ENCODE results near the gene TRMT44. TPM values are rescaled to one million over a fixed set of nuclear protein-coding genes. Genes with fewer than 3 reads are reported as not detected.

TRMT44 gene
- total RNA-seq, 2 donors from 2014 or later, result 26.7 TPM

DNA sequence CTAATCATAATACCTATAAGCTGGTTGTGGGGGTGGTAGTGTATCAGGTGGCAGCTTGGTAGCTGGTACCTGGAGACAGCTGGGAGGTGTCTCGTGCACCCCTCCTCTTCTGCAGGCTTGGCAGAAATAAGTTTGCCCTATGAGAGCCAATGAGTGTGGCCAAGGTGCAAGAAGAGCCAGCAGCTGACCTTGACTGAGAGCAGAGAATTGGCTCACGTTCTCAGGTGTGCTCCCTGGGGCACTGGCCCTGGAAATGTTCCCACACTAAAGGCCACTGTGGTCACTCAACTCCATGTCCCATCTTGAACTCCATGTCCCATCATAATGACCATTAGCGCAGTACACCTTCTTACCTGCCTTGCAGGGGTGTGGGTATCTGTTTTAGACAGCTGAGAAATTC lies 13.4 kb downstream of the TRMT44 start:
- ATAC-seq (replicated peaks in 1 of 2) (no peak), DNase-seq (no peak)
- H3K27ac Mint-ChIP-seq, result no peak overlapping the region
- no peaks in the 10 kb centered on the region for H3K9me3 Mint-ChIP-seq
- H3K36me3 Mint-ChIP-seq (ENCODE audit: insufficient read depth in 2 of 2), result peaks cover 1 to 13% of the 10 kb centered on the region in 2 donors
- no peak overlapping the region for H3K4me3 Mint-ChIP-seq
- H3K27me3 Mint-ChIP-seq (ENCODE audit: low read depth), result no peaks in the 10 kb centered on the region
- no peaks in the 10 kb centered on the region for H3K4me1 Mint-ChIP-seq (ENCODE audit: low read depth)

DNA sequence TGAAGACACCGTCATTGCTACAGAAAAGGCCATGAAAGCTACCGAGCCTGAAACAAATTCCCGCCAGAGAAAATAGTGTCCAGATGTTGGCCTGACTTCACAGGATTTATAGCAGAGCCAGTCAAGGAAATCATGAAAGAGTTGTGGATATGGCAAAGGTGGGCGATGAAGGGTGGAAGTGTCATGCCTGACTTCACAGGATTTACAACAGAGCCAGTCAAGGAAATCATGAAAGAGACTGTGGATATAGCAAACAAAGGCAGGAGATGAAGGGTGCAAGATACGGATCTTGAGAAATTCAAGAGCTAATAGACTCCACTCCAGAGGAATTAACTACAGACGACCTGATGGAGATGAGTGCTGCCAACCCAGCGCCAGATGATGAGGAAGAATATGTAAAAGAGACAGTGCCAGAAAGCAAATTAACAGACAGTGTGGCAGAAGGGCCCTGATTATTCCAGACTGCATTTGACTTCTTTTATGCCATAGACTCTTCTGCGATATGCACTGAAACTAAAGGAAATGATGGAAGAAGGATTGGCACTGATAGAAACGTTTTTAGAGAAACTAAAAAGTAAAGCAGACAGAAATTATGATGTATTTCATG lies 17.2 kb downstream of the TRMT44 start:
- H3K9me3 Mint-ChIP-seq, result no peaks in the 10 kb centered on the region
- no peak overlapping the region for H3K4me3 Mint-ChIP-seq
- no peak for ATAC-seq (replicated peaks in 1 of 2)
- no peaks in the 10 kb centered on the region for H3K4me1 Mint-ChIP-seq (ENCODE audit: low read depth)
- no peak overlapping the region for H3K27ac Mint-ChIP-seq
- no peak for DNase-seq
- no peaks in the 10 kb centered on the region for H3K27me3 Mint-ChIP-seq (ENCODE audit: low read depth)
- peaks cover 1 to 7% of the 10 kb centered on the region in 2 donors for H3K36me3 Mint-ChIP-seq (ENCODE audit: insufficient read depth in 2 of 2)

DNA sequence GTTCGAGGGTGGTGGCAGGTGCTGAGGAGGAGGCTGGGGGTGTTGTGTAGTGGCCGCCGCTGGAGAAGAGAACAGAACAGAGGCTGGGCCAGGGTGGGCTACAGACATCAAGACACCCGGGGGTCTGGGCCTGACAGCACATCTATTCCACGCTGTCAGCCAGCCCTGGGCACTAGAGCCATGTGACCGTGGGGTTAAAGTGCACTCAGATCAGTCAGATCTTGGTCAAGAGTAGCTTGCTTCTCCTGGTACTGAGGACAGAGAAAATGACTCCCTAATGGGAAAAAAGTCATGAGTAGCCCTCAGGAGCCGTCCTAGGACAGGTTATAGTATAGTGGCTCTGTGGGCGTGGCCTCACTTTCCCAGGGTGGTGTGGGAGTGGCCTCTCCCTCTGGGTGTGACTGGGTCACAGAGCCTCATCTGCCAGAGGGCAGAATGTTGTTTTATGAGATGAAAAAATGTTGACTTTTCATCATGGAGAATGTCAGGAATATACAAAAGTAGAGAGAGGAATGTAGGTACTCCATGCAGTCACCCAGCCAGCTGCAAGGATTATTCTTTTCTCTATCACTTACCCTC lies 19.4 kb downstream of the TRMT44 start:
- H3K36me3 Mint-ChIP-seq (ENCODE audit: insufficient read depth in 2 of 2), result peaks cover 0 to 7% of the 10 kb centered on the region in 2 donors
- H3K4me3 Mint-ChIP-seq, result no peak overlapping the region
- H3K9me3 Mint-ChIP-seq, result no peaks in the 10 kb centered on the region
- no peaks in the 10 kb centered on the region for H3K27me3 Mint-ChIP-seq (ENCODE audit: low read depth)
- ATAC-seq (replicated peaks in 1 of 2) (no peak), DNase-seq (no peak)
- H3K4me1 Mint-ChIP-seq (ENCODE audit: low read depth), result no peaks in the 10 kb centered on the region
- H3K27ac Mint-ChIP-seq, result no peak overlapping the region

DNA sequence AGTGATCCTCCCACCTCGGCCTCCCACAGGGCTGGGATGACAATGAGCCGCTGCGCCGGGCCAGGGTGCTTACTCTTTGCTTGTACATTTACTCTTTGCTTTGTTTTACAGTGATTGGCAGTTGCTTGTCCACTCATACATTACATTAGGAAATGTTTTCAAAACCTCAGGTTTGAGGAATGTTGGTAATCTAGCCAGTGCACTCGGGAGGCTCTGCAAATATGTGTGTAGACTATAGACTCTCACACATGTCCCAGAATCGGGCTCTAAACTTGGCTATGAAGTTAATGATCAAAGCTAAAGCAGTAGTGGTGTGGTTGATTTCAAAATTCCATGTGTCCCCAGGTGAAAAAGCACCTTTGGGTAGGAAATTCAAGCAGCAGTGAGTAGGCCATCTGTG lies 20.5 kb downstream of the TRMT44 start:
- no peak overlapping the region for H3K4me3 Mint-ChIP-seq
- H3K9me3 Mint-ChIP-seq, result no peaks in the 10 kb centered on the region
- H3K36me3 Mint-ChIP-seq (ENCODE audit: insufficient read depth in 2 of 2), result peaks cover 2 to 7% of the 10 kb centered on the region in 2 donors
- ATAC-seq (replicated peaks in 1 of 2) (no peak), DNase-seq (no peak)
- H3K4me1 Mint-ChIP-seq (ENCODE audit: low read depth), result no peaks in the 10 kb centered on the region
- no peak overlapping the region for H3K27ac Mint-ChIP-seq
- no peaks in the 10 kb centered on the region for H3K27me3 Mint-ChIP-seq (ENCODE audit: low read depth)

DNA sequence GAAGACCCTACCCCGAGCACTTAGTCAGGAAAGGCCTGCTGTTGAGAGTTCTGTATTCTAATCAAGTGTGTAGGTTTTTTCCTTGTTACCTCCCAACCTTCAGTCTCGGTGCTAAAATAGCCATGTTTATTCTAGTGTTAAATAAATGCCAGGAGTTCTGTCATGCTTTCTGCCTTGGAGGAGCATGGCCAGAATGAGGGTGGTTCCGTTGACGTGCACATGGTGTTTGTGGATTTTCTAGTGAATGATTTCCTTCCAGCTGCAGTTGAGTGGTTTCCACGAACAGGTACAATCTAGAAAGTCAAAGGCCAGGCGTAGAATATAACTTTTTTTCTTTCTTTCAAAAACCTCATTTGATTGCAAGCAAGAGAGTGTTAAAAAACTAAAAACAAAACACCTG lies 21.0 kb downstream of the TRMT44 start:
- no peaks in the 10 kb centered on the region for H3K9me3 Mint-ChIP-seq
- H3K36me3 Mint-ChIP-seq (ENCODE audit: insufficient read depth in 2 of 2), result peaks cover 2 to 4% of the 10 kb centered on the region in 2 donors
- ATAC-seq (replicated peaks in 1 of 2) (no peak), DNase-seq (no peak)
- no peak overlapping the region for H3K27ac Mint-ChIP-seq
- H3K27me3 Mint-ChIP-seq (ENCODE audit: low read depth), result no peaks in the 10 kb centered on the region
- H3K4me3 Mint-ChIP-seq, result no peak overlapping the region
- H3K4me1 Mint-ChIP-seq (ENCODE audit: low read depth), result no peaks in the 10 kb centered on the region

DNA sequence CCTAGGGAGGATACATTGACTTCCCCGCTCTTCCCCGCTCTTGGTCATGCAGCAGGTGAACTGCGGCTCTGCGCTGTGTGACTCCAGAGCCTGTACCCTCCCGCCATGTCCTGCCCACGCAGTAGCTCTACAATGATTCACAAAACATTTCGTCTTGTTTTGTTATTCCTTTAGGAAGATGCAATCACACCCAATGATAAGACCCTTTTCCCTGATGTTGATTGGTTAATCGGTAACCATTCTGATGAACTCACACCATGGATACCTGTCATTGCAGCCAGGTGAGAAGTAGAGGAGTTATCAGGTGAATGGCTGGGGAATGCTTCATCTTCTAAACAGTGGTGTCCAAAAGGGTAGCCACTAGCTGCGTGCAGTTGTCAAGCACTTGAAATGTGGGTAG lies 23.2 kb downstream of the TRMT44 start:
- Mint-ChIP-seq H3K9me3 (no peaks in the 10 kb centered on the region), H3K36me3 (ENCODE audit: insufficient read depth in 2 of 2) (peaks cover 1 to 2% of the 10 kb centered on the region in 2 donors), H3K27me3 (ENCODE audit: low read depth) (no peaks in the 10 kb centered on the region), H3K27ac (no peak overlapping the region), H3K4me1 (ENCODE audit: low read depth) (no peaks in the 10 kb centered on the region), H3K4me3 (no peak overlapping the region)
- ATAC-seq (replicated peaks in 1 of 2) (no peak), DNase-seq (no peak)

DNA sequence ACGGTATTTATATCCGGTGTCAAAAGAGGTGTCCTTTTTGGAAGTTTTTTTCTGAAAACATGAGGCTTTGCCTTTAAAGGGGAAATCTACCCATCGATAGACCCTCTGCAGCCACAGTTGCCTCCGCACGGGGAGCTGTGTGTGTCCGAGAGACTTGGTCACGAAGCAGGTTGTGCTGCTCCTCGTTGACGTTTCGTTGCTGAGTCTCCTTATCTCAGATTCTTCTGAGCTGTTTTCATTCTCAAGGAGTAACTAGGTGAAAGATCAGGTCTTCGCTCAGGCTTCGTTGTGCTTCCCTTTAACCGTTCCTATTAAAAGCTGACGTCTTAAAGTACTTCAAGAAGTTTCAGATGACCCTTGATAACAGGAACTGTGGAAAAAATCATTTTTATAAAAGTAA lies 23.8 kb downstream of the TRMT44 start:
- Mint-ChIP-seq H3K4me3 (no peak overlapping the region), H3K27me3 (ENCODE audit: low read depth) (no peaks in the 10 kb centered on the region), H3K27ac (no peak overlapping the region), H3K9me3 (no peaks in the 10 kb centered on the region), H3K36me3 (ENCODE audit: insufficient read depth in 2 of 2) (peaks cover 1 to 2% of the 10 kb centered on the region in 2 donors), H3K4me1 (ENCODE audit: low read depth) (no peaks in the 10 kb centered on the region)
- no peak for DNase-seq
- ATAC-seq (replicated peaks in 1 of 2), result no peak

DNA sequence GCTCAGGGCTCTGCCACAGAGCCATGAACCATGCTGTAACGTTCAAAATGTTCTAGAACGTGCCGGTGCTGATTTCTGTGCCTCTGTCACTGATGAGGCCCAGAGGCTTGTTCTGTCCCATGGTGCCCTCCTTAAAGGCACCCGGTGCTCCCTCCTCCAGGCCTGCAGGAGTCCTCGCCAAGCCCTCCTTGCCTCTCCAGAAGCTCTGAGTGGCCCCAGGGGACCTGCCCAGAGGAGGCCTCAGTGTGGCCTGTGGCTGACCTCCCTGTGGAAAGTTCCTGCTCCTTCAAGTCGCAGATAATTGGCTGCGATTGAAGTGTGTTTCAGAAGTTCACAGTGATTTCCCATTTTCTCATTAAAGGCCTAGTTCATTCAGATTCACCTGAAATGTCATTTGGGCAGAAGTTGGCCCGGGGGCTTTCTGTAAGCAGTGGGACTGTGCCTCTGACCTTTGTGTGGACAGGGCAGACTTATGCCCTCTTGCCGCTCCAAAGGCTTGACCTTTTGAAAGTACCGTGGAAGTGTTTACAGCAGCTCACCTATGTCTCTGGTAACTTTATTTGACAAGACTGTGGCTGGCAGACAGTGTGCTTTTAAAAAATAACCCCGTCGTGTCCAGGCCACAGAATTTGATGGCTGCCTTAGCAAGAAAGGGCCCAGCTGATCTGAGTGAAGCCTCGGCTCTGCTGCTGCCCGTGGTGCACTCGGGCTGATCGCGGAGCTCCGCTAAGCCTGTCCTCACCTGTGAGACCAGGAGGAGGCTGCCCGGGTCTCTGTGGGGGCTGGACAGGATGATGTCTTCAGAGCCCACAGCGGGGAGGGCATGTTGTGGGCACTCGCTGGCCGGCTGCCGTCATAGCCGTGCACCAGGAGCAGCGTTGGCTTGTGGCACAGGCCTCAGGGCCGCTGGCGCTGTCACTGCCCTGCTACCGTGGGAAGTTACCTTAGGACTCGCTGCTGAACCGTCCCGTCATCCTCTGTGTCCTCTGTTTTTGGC lies 25.3 kb downstream of the TRMT44 start:
- no peak overlapping the region for H3K4me3 Mint-ChIP-seq
- H3K36me3 Mint-ChIP-seq (ENCODE audit: insufficient read depth in 2 of 2), result peaks cover 0 to 2% of the 10 kb centered on the region in 2 donors
- no peaks in the 10 kb centered on the region for H3K27me3 Mint-ChIP-seq (ENCODE audit: low read depth)
- ATAC-seq (replicated peaks in 1 of 2), result no peak
- no peak overlapping the region for H3K27ac Mint-ChIP-seq
- no peaks in the 10 kb centered on the region for H3K4me1 Mint-ChIP-seq (ENCODE audit: low read depth)
- DNase-seq, result no peak
- H3K9me3 Mint-ChIP-seq, result no peaks in the 10 kb centered on the region

DNA sequence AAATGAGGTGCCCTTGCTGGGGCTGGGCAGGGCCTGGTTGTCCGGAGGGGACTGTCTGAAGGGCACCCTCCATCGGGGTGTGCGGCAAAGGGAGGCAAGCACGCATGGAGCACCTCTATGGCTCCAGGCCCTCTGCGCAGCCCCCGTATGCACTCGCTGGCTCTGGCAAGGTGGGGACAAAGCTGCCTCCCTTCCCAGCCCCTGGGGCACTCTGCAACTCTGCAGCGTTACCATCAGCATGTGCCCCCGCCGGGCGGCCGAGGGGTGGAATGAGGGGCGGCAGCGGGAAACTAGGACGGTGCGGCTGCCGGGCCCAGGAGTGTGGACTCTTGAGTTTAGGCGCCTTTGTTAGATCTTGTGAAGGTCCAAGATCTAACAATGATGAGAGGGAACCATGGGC lies 26.4 kb downstream of the TRMT44 start:
- H3K27me3 Mint-ChIP-seq (ENCODE audit: low read depth), result no peaks in the 10 kb centered on the region
- ATAC-seq (replicated peaks in 1 of 2) (peak in 1 of 2 donors; percentile 5), DNase-seq (no peak)
- no peak overlapping the region for H3K4me3 Mint-ChIP-seq
- H3K36me3 Mint-ChIP-seq (ENCODE audit: insufficient read depth in 2 of 2), result peaks cover 0 to 2% of the 10 kb centered on the region in 2 donors
- H3K27ac Mint-ChIP-seq, result no peak overlapping the region
- H3K4me1 Mint-ChIP-seq (ENCODE audit: low read depth), result no peaks in the 10 kb centered on the region
- H3K9me3 Mint-ChIP-seq, result no peaks in the 10 kb centered on the region

DNA sequence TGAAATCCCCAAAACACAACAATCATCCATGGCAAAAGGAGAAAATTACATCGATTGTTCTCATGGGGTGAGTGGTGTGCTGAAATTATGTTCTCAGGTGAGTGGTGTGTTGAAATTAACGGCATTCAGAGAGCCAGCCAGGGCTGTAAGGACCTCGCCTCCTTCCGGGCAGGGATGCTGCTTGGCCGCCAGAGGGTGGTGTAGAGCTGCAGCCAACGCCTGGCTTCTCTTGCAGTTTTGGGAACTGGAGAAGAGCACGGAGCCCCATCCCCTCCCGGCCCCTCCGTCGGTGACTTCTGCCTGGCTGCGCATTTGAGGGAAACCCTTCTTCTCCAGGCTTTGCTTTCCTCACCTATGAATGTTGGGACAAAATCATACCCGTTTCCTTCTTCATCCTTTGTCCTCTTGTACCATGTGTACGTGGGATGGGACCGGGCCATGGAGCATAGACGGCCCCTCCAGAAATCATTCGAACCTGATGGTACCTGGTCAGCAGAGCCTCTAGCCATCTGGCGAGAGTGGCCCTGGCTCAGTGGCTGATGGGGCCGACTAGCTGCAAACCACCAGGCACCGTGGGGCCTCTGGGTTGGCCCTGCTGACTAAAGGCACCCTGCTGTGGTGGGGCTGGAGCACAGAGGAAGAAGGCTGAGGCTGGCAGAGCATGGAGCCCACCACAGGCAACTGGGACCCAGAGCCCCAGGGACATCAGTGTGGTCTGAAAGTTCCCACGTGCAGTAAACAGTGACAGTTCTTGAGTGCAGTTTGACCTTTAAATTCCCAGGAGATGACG lies 28.4 kb downstream of the TRMT44 start:
- Mint-ChIP-seq H3K4me3 (no peak overlapping the region), H3K36me3 (ENCODE audit: insufficient read depth in 2 of 2) (peaks cover 0 to 2% of the 10 kb centered on the region in 2 donors), H3K27me3 (ENCODE audit: low read depth) (no peaks in the 10 kb centered on the region), H3K9me3 (no peaks in the 10 kb centered on the region), H3K4me1 (ENCODE audit: low read depth) (no peaks in the 10 kb centered on the region), H3K27ac (no peak overlapping the region)
- ATAC-seq (replicated peaks in 1 of 2) (peak; percentile 68 to 71), DNase-seq (peak; percentile 50 to 69)

DNA sequence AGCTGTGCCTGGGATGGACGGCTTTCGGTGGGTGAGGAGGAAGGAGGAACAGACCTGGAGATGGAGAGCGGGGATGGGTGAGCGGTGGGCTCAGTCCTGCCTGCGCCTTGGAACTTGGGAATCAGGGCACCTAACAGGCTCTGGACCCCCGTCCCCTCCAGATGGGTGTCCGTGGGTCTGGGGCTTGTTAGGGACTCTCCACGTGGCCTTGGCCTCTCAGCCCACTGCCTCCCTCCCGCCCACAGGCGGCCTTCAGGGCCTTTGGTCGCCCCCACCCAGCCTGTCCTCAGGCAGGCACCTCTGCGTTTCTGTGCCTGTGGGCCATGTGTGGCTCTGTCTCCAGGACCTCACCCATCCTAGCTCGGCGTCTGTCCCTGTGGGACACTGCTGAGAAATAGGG lies 29.0 kb downstream of the TRMT44 start:
- Mint-ChIP-seq H3K4me1 (ENCODE audit: low read depth) (no peaks in the 10 kb centered on the region), H3K4me3 (no peak overlapping the region), H3K27ac (no peak overlapping the region), H3K36me3 (ENCODE audit: insufficient read depth in 2 of 2) (peaks cover 0 to 2% of the 10 kb centered on the region in 2 donors), H3K9me3 (no peaks in the 10 kb centered on the region), H3K27me3 (ENCODE audit: low read depth) (no peaks in the 10 kb centered on the region)
- no peak for ATAC-seq (replicated peaks in 1 of 2)
- no peak for DNase-seq

DNA sequence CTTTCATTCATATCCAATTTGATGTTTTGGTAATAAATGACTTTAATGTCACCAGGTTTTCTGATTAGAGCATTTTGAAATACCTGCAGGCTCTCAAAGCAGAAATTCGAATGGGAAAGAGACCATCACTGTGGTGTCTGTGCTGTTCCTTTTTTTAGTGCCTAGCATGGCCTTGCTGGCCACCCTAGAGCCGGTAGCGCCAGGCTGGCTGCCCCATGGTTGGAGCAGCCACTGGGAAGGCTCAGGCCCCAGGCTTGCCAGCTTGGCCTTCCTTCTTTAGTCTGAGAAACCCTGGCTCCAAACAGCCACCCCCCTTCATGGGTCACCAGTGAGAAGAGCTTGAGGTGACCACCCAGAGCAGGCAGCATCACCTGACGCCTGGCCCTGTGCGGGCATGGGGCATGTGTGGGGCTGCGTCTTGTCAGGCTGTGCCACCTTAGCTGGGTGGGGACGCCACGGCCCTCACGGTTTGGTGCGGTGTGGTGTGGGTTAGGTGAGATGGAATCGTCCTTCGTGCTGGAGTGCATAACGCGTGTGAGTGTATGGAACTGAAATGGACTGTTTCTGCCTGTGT lies 30.0 kb downstream of the TRMT44 start:
- no peak overlapping the region for H3K4me3 Mint-ChIP-seq
- ATAC-seq (replicated peaks in 1 of 2), result no peak
- H3K36me3 Mint-ChIP-seq (ENCODE audit: insufficient read depth in 2 of 2), result no peaks in the 10 kb centered on the region

More for the DNA sequence above, 30.0 kb downstream of the TRMT44 start:
- no peak overlapping the region for H3K27ac Mint-ChIP-seq
- DNase-seq, result no peak
- H3K4me1 Mint-ChIP-seq (ENCODE audit: low read depth), result no peaks in the 10 kb centered on the region
- no peaks in the 10 kb centered on the region for H3K27me3 Mint-ChIP-seq (ENCODE audit: low read depth)
- no peaks in the 10 kb centered on the region for H3K9me3 Mint-ChIP-seq
